Measurements from ENCODE around the gene CDC7. TPM values are rescaled to one million over a fixed set of nuclear protein-coding genes. Genes with fewer than 3 reads are reported as not detected.
A peak's percentile ranks its signal among the peaks of the same experiment; 100 is the strongest.

CDC7 gene
- total and polyA plus RNA-seq, 9 of the 15 experiments (the other 6 are each of a cell fraction or from before 2014, with no cell fraction given), result 22.3 to 66.8 (median 44.2) TPM

- intact Hi-C loops (cut with micrococcal nuclease) (loop anchor here (1.0 to 5.0 kb wide), 3 partner anchors 98 to 335 kb away; partner anchors contain the start of gene HFM1), in situ Hi-C loops (cut with MboI) (no loop called here)
- H3K4me1 ChIP-seq (replicated peaks in 1 of 2; ENCODE audit: control insufficient read depth in 2 of 2, insufficient read depth in 2 of 2, low read length in 2 of 2), result peaks cover 0 to 43% of the 10 kb centered on the region in 2 experiments
- H3K9me1 ChIP-seq (ENCODE audit: control insufficient read depth, insufficient read depth, low read length), result no peaks in the 10 kb centered on the region
- TSS peak; percentile 40 for BruUV-seq (replicated peaks)
- H3K9ac ChIP-seq (ENCODE audit: insufficient read depth in 1 of 2, low read depth in 2 of 2, low read length in 2 of 2), result peak overlapping the region in 1 of 2 experiments; percentile 89; a peak in 3 of 4 replicates
- peak; percentile 13 for ATAC-seq
- no peaks in the 10 kb centered on the region for H4K20me1 ChIP-seq (replicated peaks; ENCODE audit: control insufficient read depth, insufficient read depth, low read length)
- 0% methylated on average over 5 of the region's 5 CpGs for WGBS (ENCODE audit: insufficient coverage, low coverage, missing lambda C conversion rate)
- FAIRE-seq, result peak; percentile 23
- H3K27me3 ChIP-seq (ENCODE audit: control insufficient read depth in 2 of 2, insufficient read depth in 2 of 2, low read length in 2 of 2), result no peaks in the 10 kb centered on the region
- peak in 1 of 4 experiments; percentile 16 for DNase-seq (ENCODE audit: extremely low read depth in 1 of 4, low spot score in 3 of 4)
- H3K4me2 ChIP-seq (ENCODE audit: insufficient read depth, low read length), result peak overlapping the region; percentile 91
- H3K9me3 ChIP-seq (replicated peaks; ENCODE audit: control insufficient read depth, insufficient read depth, low read depth, low read length), result no peaks in the 10 kb centered on the region
- peak; percentile 41; the same call in 1 of the 2 replicates for TF ChIP-seq TEAD4 (IDR thresholded peaks at IDR 0.05; ENCODE audit: low read length)
- TF ChIP-seq TEAD4 (CRISPR knock-in tag; IDR thresholded peaks at IDR 0.05; ENCODE audit: borderline replicate concordance), result no peak
- TF ChIP-seq ARID1B (IDR thresholded peaks at IDR 0.05), result peak; percentile 19; the same call in 1 of the 2 replicates
- 0 out of 2 replicates have a peak, but pooled peaks have one; percentile 10 for TF ChIP-seq MTA2 (IDR thresholded peaks at IDR 0.05; ENCODE audit: low read depth)
- no peak for TF ChIP-seq XRCC4 (IDR thresholded peaks at IDR 0.05; ENCODE audit: extremely low read depth, insufficient read depth, insufficient read length)
- 0 out of 2 replicates have a peak, but pooled peaks have one; percentile 12 for TF ChIP-seq TAL1 (IDR thresholded peaks at IDR 0.05)
- no peak for TF ChIP-seq ZFPM2 (CRISPR knock-in tag; IDR thresholded peaks at IDR 0.05)
- peak; percentile 31; the same call in 1 of the 2 replicates for TF ChIP-seq CBFA2T3 (IDR thresholded peaks at IDR 0.05)
- TF ChIP-seq TAF9B (IDR thresholded peaks at IDR 0.05; ENCODE audit: partially characterized antibody), result peak; percentile 10
- peaks cover 61% of the 10 kb centered on the region for H3K79me2 ChIP-seq (ENCODE audit: control insufficient read depth, insufficient read depth, low read length)
- H3K4me3 ChIP-seq, result peak overlapping the region; percentile 56
- CTCF ChIA-PET (ENCODE audit: low intra/inter-chr PET ratio), result no interaction called here
- POLR2A ChIA-PET, result interaction anchor here (1.0 kb wide), 1 partner anchor 108 kb away, joined by 3 read pairs; no protein-coding TSS in a partner anchor
- peaks cover 41% of the 10 kb centered on the region for H3K36me3 ChIP-seq (ENCODE audit: control insufficient read depth, insufficient read depth, low read length)
- H3K27ac ChIP-seq (ENCODE audit: extremely low read depth, low read depth, low read length), result peak overlapping the region; percentile 97; the same call in 2 of the 3 replicates
- peak overlapping the region; percentile 98 for H2AFZ ChIP-seq (ENCODE audit: low read depth, low read length)
Measured at GRCh38 chr1:91501971-91502671, 1.5 kb downstream of the CDC7 start.
